Measurements from ENCODE around the gene MAPK13. TPM values are rescaled to one million over a fixed set of nuclear protein-coding genes. Genes with fewer than 3 reads are reported as not detected.
"Not testable (repeated sequence)": the region's sequence is repeated elsewhere in the genome, so short reads cannot be mapped to it uniquely, and the experiment has no call there.

MAPK13 gene
- total RNA-seq, 1 donor from 2014 or later, result 97.9 TPM

DNA sequence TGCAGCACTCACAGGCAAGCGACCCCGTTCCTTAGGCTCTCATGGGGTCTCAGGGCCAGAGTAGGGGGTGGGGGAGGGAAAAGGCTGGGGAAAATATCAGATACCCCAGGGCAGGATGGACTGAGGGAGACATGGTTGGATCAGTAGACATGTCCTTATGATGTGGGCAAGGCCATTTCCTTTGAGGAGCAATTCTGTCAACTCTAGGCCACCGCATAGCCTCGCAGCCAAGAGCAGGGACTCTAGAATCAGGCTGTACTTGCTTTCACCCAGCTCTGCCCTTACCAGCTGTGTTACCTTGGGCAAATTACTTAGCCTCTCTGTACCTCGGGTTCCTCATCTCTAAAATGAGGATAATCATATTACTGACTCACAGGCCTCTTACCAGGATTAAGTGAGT lies 2.2 kb upstream of the MAPK13 start:
- peak; percentile 3 for ATAC-seq

DNA sequence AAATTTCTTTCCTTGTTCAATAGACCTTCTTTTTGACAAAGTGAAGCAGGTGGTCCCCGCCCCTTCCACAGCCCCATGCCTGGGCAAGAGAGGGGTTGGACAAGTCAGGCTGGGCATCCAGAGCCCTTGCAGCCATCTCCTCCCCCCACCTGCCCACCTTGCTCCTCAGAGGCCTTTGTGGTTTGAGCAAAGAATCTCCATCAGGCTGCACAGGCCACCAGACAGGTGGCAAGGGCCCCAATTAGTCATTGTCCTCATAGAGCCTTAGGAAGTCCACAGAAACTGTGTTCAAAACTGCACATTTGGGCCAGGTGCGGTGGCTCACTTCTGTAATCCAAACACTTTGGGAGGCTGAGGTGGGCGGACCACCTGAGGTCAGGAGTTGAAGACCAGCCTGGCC lies 1.5 kb upstream of the MAPK13 start:
- ATAC-seq, result no peak

DNA sequence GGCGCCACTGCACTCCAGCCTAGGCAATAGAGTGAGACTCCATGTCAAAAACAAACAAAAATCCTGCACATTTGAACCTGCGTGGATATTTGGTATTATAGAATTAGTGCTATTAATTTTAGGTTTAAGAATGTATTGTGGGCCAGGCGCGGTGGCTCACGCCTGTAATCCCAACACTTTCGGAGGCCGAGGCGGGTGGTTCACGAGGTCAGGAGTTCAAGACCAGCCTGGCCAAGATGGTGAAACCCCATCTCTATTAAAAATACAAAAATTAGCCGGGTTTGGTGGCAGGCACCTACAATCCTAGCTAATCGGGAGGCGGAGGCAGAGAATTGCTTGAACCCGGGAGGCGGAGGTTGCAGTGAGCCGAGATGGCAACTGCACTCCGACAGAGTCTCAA lies 979 bp upstream of the MAPK13 start:
- not testable (repeated sequence) for ATAC-seq

DNA sequence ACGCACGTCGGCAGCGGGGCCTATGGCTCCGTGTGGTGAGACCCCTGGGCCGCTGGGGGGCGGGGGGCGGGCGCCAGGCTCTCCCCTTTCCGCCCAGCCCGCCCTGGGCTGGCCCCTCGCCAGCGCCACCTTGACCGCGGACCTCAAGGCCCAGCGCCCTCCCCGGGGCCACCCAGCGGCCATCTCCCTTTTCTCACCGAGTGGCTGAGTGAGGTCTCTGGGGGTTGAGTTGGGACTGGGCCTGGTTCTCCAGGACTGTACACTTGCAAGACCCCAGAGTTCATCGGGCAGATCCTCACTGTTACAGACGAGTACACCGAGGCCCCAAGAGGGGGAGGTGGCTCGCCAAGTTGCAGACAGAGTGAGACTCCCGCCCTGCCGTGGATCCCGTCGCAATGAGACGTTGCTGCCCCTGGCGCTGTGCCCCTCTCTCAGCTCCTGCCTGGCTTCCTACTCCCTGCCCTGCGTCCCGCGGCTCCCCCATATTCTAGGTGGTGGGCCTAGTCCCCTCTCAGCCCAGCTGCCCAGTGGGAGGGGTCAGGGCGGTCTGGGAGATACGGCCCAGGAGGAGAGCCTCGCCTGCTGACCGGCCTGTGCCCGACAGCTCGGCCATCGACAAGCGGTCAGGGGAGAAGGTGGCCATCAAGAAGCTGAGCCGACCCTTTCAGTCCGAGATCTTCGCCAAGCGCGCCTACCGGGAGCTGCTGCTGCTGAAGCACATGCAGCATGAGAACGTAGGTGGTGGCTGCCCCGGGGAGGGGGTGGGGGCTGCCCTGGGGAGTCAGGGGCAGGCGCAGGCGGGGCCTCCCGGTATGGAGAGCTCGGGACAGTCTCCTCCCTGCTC lies 576 bp downstream of the MAPK13 start:
- ATAC-seq, result peak; percentile 40

DNA sequence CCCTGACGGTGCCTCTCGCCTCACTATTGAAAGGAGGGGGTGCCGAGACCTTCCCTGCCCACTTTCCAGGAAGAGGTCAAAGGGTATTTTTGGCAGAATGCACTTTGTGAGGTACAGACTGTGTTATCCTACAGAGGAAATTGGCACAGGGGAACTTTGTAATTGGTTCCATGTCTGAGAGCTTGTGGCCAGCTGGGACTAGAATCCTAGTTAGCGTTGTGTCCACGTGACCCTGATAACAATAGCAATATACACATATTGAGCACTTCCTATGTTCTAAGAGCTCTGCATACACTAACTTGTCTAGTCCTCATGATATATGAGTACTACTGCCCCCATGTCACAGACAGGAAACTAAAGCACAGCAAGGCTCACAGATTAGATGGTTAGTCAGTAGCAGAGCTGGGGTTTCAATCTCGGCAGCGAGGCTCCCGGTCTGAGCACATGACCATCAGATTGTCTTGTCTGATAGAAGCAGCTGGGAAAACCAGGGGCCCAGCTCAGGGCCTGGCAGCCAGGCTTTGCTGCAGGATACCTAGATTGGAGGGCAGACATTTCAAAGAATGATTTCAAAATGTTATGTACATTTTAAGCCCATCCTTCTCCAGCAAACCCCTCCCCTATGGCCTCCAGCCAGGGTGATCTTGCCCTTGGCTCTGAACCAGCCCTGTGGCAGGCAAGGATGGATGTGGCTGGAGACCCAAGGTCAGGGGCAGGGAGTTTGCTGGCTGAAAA lies 1.4 kb downstream of the MAPK13 start:
- peak; percentile 30 for ATAC-seq

DNA sequence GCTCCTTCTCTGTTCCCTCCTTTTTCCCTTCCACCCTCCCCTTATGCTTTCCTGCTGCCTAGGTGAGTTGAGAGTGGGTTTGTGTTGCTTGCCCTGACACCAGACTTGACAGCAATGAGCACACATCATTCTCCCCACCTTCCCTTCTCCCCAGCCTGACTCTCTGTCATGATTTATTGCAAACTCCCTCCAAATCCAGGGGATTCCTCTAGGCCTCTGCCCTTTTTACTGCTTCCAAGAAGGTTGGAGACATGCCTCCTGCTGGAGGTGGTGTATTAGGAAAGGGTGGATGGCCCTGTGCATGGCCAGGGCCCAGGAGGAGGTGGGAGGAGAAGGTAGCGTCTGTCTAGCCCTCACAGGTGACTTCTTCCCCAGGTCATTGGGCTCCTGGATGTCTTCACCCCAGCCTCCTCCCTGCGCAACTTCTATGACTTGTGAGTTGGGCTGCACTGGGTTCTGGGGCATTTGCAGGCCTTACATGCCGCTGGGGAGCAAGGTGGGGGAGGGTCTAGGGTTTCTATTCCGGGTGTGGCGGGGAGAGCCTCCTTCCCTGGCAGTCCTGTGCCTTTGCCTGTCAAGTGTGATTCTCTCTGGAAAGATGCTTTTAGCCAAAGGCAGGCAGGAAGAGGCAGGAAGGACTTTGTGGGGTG lies 2.1 kb downstream of the MAPK13 start:
- no peak for ATAC-seq

DNA sequence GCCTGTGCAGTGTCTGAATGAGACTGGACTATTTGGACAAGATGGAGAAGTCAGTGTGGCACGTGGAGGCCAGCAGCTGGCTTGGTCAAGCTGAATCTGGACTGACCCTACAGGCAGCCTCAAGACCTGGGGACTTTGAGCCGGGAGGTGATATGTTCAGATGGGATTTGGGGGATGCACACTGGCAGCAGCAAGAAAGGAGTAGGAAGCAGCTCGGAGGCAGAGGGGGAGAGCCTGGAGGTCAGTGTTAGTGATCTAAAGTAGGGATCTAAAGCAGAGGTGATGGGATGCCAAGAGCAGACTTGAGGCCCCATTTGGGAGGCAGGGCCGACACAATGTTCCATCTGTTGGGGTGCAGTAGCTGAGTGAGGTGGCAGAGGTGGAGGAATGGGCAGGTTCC lies 2.8 kb downstream of the MAPK13 start:
- no peak for ATAC-seq

DNA sequence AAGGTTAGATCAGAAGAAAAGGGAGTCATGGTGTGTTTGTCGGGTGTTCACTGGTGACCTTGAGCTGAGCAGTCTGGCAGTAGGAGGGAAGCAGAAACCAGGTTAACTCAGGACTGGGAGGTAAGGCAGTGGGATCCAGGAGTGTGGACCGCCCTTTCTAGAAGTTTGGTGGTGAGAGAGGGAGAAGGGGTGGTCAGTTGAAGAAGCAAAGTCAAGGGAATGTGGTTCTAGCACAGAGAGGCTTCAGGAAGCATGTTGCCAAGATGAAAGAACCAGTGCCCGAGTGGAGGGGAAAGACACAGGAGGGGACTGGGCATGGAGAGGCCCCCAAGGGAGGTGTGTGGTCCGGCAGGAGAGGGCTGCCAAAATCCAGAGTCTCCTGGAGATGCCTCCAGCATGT lies 3.6 kb downstream of the MAPK13 start:
- ATAC-seq, result no peak

DNA sequence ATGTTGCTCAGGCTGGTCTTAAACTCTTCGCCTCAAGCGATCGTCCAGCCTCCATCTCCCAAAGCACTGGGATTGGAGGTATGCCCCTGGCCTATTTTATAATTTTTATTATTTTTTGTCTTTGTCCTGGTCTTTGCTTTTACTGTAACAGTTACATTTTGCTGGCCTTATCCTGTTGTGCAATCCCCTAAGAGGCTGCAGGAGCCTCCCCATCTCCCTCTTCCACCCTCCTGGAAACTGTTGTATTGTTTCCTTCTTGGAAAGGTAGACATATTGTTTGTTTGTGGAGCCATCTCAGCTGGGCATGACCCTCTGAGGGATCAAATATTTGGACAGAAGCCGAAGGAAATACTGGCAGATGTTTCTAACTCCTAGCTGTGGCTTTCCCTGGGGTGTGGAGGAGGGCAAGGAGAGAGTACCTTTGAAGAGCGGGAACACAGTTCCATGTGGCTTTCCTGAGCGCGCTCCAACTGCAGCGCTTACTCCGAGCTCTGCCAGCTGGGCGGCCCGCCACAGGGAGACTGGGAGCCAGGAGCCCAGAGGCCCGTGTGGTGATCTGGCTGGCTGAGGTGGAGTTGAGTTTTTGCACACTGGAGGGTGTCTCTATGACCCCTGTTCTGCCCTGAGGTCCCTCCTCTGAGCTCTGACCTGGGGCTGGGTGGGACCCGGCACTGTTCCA lies 4.9 kb downstream of the MAPK13 start:
- ATAC-seq, result no peak

DNA sequence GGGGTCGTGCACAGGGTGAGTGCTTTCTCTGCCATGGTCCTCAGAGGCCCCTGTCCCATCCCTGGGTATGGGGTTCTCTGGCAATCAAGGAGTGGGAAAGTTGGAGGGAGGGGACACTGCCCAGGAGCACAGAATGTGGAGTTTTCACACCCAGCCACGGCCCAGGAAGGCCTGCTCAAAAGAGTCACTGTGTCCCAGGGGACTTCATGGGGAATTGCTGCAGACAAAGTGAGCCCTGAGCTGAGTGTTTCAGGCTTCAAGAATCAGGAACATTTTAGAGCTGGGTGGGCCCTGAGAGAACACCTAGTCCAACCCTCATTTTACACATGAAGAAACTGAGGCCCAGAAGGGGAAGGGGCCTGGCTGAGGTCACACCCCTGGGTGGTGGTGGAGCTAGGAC lies 5.7 kb downstream of the MAPK13 start:
- ATAC-seq, result no peak

DNA sequence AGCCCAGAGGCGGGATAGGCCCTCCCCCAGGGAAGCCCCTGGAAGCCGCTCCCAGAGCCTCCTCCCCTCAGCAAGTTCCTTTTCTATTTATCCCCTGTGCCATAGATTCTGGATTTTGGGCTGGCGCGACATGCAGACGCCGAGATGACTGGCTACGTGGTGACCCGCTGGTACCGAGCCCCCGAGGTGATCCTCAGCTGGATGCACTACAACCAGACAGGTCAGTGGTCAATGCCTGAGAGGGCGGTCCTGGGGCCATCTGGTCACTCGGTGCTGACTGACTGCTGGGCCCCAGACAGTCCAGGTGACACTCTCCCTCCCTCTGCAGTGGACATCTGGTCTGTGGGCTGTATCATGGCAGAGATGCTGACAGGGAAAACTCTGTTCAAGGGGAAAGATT lies 6.2 kb downstream of the MAPK13 start:
- ATAC-seq, result no peak

DNA sequence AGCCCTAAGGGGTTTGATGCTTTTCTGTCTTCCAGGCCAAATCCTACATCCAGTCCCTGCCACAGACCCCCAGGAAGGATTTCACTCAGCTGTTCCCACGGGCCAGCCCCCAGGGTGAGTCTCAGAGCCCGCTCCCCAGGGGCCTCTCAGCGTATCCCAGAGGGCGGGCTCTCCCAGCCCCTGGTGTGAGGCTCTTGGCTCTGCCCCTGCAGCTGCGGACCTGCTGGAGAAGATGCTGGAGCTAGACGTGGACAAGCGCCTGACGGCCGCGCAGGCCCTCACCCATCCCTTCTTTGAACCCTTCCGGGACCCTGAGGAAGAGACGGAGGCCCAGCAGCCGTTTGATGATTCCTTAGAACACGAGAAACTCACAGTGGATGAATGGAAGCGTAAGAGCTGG lies 8.4 kb downstream of the MAPK13 start:
- ATAC-seq, result no peak

DNA sequence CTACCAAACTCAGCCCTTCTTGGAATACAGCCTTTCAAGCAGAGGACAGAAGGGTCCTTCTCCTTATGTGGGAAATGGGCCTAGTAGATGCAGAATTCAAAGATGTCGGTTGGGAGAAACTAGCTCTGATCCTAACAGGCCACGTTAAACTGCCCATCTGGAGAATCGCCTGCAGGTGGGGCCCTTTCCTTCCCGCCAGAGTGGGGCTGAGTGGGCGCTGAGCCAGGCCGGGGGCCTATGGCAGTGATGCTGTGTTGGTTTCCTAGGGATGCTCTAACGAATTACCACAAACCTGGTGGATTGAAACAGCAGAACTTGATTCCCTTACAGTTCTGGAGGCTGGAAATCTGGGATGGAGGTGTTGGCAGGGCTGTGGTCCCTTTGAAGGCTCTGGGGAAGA lies 9.1 kb downstream of the MAPK13 start:
- ATAC-seq, result no peak

DNA sequence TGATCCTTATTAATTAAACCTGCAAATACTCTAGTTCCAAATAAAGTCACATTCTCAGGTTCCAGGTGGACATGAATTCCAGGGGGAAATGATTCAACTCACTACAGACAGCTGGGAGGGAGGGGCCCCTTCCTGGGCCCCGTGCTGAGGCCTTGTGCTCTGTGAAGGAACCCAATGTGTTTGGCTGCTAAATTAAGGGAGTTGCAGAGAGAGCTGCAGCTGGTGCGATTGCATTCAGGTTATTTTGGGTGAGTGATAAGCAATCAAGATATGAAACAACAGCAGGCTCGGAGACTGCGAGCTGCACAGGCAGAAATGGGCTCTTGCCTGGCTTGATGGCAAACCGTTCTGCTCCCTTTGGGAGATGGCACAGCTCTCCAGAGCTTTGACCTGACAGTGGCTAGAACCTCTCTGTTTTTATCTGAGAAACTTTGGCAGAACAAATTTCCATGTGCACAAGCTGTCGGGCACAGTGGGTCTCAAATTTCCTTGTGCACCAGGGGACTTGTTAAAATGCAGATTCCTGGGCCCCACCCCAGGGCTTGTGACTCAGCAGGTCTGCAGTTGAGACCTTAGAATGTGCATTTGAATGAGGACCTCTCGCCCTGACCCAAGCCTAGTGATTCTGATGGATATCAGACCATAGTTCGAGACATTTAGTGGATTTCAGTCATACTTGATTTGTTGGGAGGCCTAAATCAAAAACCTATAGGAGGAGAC lies 9.8 kb downstream of the MAPK13 start:
- ATAC-seq, result no peak

DNA sequence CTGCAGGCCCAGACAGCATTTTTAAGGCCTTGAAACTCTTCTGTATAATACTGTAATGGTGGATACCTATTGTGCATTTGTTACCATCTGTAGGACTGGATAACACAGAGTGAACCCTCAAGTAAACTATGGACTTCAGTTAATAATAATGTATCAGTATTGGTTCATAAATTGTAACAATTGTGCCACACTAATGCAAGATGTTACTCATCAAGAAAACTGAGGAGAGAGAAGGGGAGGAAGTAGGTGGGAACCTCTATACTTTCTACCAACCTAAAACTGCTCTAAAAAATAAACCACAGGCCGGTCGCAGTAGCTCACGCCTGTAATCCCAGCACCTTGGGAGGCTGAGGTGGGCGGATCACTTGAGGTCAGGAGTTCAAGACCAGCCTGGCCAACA lies 10.8 kb downstream of the MAPK13 start:
- ATAC-seq, result no peak

DNA sequence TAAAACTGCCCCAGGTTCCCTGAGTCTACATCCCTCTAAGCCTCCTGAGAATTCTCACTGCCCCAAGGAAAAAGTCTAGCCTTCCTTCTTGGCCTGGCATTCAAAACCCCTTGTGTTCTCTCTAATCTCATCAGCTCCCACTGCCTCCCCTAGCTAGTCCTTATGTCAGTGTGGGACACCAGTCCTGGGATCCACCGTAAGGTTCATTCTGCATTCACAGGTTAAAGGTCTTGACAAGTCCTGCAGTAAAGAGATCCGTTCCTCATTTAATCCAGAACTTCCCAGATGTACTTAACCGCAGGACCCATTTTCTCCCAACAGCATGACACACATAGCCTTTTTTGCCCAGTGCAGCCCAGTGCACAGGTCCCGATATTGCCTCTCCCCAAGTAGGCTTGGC lies 11.6 kb downstream of the MAPK13 start:
- no peak for ATAC-seq

DNA sequence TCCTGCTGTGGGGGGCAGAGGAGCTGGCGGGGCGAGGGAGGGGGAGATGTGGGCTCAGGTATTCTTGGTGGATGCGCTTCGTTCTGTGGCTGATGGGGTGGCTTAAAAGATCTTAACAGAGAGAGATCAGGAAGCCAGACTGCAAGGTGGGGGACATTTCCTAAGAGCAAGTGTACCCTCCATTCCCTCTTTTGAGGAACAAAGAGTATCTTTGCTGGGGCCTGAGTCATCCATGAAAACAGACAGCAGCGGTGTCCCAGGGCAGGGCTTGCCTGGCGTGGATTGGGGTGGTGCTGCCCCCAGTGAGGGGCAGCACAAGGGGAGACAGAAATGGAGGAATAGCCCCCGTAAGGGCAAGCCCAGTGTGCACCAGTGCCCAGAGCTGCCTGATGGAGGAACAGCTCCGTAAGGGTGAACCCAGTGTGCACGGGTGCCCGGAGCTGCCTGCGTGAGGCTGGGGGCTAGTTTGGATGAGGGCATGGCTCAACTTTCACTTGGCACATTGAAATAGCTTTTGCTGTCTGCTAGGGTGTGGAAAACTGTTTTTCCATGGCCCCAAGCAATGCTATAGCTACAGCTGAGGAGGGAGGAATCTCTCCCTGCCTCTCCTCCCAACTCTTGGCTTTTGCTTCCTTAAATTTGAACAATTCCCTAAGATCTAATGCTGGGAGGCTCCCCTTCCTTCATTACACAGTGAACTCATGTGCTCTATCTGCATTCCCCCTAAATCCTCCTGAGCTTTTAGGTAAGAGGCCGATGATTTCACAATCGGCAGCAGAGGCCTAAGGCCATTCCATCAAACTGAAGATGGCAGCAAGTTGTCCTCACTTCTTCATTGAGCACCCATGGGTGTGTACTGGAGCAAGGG lies 12.9 kb downstream of the MAPK13 start:
- ATAC-seq, result peak; percentile 16

DNA sequence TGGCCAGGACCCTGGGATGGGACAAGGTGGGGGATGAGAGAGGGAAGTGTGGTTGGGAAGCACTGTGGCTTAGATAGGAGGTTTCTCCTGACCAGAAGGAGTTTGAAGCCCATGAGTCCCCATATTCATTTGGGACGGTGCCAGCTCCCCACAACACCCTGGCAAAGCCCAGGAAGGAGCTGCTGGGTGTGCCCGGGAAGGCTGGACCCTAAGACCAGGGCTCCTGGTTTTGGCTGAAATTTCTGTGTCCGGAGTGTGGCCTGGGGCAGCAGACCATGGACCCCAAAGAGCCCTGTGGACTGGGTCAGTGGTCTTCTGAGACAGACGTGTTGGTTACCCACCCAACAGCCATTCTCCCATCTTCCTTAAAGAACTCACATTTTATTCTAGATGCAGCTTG lies 15.2 kb downstream of the MAPK13 start:
- no peak for ATAC-seq

DNA sequence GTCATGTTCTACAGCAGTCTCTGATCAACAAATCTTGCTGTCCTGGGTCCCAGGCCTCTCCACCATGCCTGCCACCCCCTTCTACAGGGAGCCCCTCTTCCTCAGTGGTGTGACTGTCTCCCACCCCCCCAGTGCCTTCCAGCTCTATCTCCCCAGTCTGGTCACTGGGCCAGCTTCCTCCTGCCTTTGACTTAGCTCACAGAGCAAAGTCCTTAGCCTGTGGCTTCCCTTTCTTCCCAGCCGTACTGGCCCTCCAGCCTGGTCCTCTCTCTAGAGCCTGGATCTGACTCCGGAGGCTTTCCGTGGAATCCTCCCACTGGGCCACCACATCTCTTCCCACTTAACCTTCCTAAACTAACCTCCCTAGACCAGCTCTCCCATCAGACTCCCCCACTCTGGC lies 17.0 kb downstream of the MAPK13 start:
- no peak for ATAC-seq

DNA sequence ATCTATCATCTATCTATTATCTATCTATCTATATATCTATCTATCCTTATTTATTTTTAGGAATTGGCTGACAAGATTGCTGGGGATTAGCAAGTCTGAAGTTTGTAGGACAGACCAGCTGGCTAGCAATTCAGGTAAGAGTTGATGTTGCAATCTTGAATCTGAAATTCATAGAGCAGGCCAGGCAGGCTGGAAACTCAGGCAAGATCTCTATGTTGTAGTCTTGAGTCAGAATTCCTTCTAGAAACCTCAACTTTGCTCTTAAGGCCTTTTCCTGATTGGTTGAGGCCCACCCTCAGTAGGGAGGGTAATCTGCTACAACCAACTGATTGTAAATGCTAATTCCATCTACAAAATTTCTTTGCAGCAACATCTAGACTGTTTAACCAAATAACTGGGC lies 19.2 kb downstream of the MAPK13 start:
- ATAC-seq, result peak; percentile 37

DNA sequence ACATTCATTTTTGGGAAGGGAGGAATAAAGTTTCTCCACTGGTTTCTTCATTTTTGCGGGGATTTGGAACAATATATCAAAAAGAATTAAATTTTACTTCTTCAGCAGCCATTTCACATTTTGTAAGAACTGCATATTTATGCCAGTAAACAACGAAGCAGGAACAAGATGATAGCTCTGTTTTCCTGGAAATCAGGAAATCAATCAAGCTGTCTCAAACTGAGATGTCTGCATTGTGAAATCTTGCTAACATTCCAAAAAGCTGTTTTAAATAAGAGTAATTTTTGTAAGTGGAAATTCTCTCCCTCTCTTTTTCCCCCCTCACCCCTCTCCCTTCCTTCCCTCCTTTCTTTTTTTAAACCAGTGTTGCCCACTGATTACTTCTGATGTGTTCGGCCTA lies 20.0 kb downstream of the MAPK13 start:
- ATAC-seq, result no peak
